Panc1 (cell line): ENCODE results near the gene CRABP1. TPM values are rescaled to one million over a fixed set of nuclear protein-coding genes. Genes with fewer than 3 reads are reported as not detected.

Experiments
- ATAC-seq: fragments of 200-7000 bp; cut with Tn5 transposase; 2 replicates; pipeline ENCODE4 v1.9.1; 2020; ENCODE audit warnings: mild to moderate bottlenecking, moderate library complexity
- BruUV-seq: library from RNA; stranded (reverse); fragments of 400-500 nt; replicated peaks from 2 replicates; lab custom pipeline; 2021; lab: Mats Ljungman, UMichigan
- CTCF ChIA-PET: fragments of 300-600 bp; sonication (Branson Sonifier 250); formaldehyde crosslinking; loops from one replicate; lab custom pipeline; 2022; ENCODE audit warnings: antibody characterized with exemption; lab: Charles Lee
- POLR2A ChIA-PET: fragments of 300-600 bp; sonication (Branson Sonifier 250); formaldehyde crosslinking; loops from one replicate; lab custom pipeline; 2022; ENCODE audit warnings: antibody characterized with exemption; lab: Charles Lee
- DNase-seq: peaks from one replicate; pipeline ENCODE4 v3.0.0-alpha.2; 2010; ENCODE audit warnings: low read depth, low spot score
- H3K27ac ChIP-seq: 2 replicates; pipeline ENCODE4 v1.5.1; 2011; ENCODE audit warnings: mild to moderate bottlenecking, low read length, inconsistent platforms
- H3K27me3 ChIP-seq: fragments of 200-500 bp; sonication (Bioruptor generic); 2 replicates; pipeline ENCODE4 v1.6.0; 2014; ENCODE audit warnings: low read length, inconsistent platforms; ENCODE audit not compliant: control insufficient read depth, insufficient read depth
- H3K36me3 ChIP-seq: fragments of 200-500 bp; sonication (Bioruptor generic); 2 replicates; pipeline ENCODE4 v1.5.1; 2014; ENCODE audit warnings: inconsistent platforms, mild to moderate bottlenecking, low read length, moderate library complexity; ENCODE audit not compliant: control insufficient read depth, insufficient read depth
- H3K4me1 ChIP-seq: 2 replicates; pipeline ENCODE4 v1.5.1; 2011; ENCODE audit warnings: inconsistent platforms, mild to moderate bottlenecking, low read length, moderate library complexity; ENCODE audit not compliant: control insufficient read depth, insufficient read depth
- H3K4me3 ChIP-seq, 2 experiments: 2 replicates each; pipeline ENCODE4 v1.5.1; 2011 to 2012; ENCODE audit warnings: low read depth in 2 of 2, low read length in 2 of 2, mild to moderate bottlenecking in 2 of 2, inconsistent platforms in 1 of 2, moderate library complexity in 1 of 2
- H3K9me3 ChIP-seq: fragments of 200-500 bp; sonication (Bioruptor generic); 2 replicates; pipeline ENCODE4 v1.5.1; 2014; ENCODE audit warnings: low read depth, mild to moderate bottlenecking, inconsistent platforms, low read length, moderate library complexity; ENCODE audit not compliant: control insufficient read depth, insufficient read depth
- CTCF ChIP-seq: fragments of 450-650 bp; IDR thresholded peaks from 2 replicates; pipeline ENCODE4 v1.5.1; 2017; ENCODE audit warnings: mild to moderate bottlenecking
- POLR2AphosphoS5 ChIP-seq: IDR thresholded peaks from 2 replicates; pipeline ENCODE4 v1.6.1; 2012; ENCODE audit warnings: mild to moderate bottlenecking, low read depth, low read length, moderate library complexity
- REST ChIP-seq, 2 experiments: IDR thresholded peaks; 2 replicates each; pipeline ENCODE4 v1.6.1; 2011 to 2012; ENCODE audit warnings: low read depth in 2 of 2, control low read depth in 1 of 2, low read length in 1 of 2, mild to moderate bottlenecking in 1 of 2, moderate library complexity in 1 of 2; ENCODE audit not compliant: insufficient read depth in 1 of 2
- SIN3A ChIP-seq: IDR thresholded peaks from 2 replicates; pipeline ENCODE4 v1.6.1; 2012; ENCODE audit warnings: low read depth, mild to moderate bottlenecking, low read length, moderate library complexity, borderline replicate concordance; ENCODE audit not compliant: insufficient read depth
- TCF7L2 ChIP-seq: IDR thresholded peaks from 2 replicates; pipeline ENCODE4 v1.6.1; 2011; ENCODE audit warnings: mild to moderate bottlenecking, low read depth, low read length, inconsistent platforms
- in situ Hi-C: cut with HindIII; loops from 2 replicates; pipeline ENCODE4 v1.10.0; 2016; ENCODE audit warnings: low sequenced_read_pairs, low pct_unique_long_range_greater_than_20kb
- intact Hi-C: fragments of 100-400 bp; cut with micrococcal nuclease; formaldehyde crosslinking; loops from one replicate; pipeline ENCODE4 v1.10.0; 2022; ENCODE audit not compliant: unreplicated experiment
- total RNA-seq: library from RNA; stranded (reverse); gene quantifications from one replicate; pipeline ENCODE4 v1.2.1, GENCODE V29; 2021; ENCODE audit not compliant: unreplicated experiment

Gene CRABP1
- total RNA-seq, 1 experiment from 2014 or later, result 6.7 TPM

- no peaks in the 10 kb centered on the region for H3K36me3 ChIP-seq
- no peaks in the 10 kb centered on the region for H3K27me3 ChIP-seq
- no peaks in the 10 kb centered on the region for H3K9me3 ChIP-seq
- no peak overlapping the region for H3K4me3 ChIP-seq
- H3K27ac ChIP-seq, result no peak overlapping the region
- intact Hi-C loops, result no loop called here
- ChIA-PET POLR2A (no interaction called here), CTCF (no interaction called here)
- ATAC-seq (no peak), DNase-seq (no peak)
- in situ Hi-C loops, result no loop called here
- no TSS peak for BruUV-seq
- no peak for TF ChIP-seq SIN3A
- no peak for TF ChIP-seq CTCF
- TF ChIP-seq TCF7L2, result no peak
- TF ChIP-seq POLR2AphosphoS5, result no peak
- TF ChIP-seq REST (IDR thresholded peaks at IDR 0.05; ENCODE audit: insufficient read depth in 1 of 2, low read depth in 2 of 2, low read length in 1 of 2), result no peak
- H3K4me1 ChIP-seq, result peaks cover 3% of the 10 kb centered on the region
Measured at GRCh38 chr15:78312957-78313356, 27.2 kb upstream of the CRABP1 start.

- BruUV-seq, result no TSS peak
- DNase-seq, result no peak
- H3K36me3 ChIP-seq, result no peaks in the 10 kb centered on the region
- no peak overlapping the region for H3K27ac ChIP-seq
- H3K27me3 ChIP-seq, result no peaks in the 10 kb centered on the region
- intact Hi-C loops (no loop called here), in situ Hi-C loops (no loop called here)
- CTCF ChIA-PET, result no interaction called here
- H3K4me3 ChIP-seq, result no peak overlapping the region
- no peaks in the 10 kb centered on the region for H3K9me3 ChIP-seq
- TF ChIP-seq TCF7L2 (no peak), POLR2AphosphoS5 (no peak), SIN3A (no peak), REST (IDR thresholded peaks at IDR 0.05; ENCODE audit: insufficient read depth in 1 of 2, low read depth in 2 of 2, low read length in 1 of 2) (no peak), CTCF (no peak)
- no peaks in the 10 kb centered on the region; the same call in 1 of the 2 replicates for H3K4me1 ChIP-seq
- no peak for ATAC-seq
- POLR2A ChIA-PET, result no interaction called here
Measured at GRCh38 chr15:78313383-78313782, 26.8 kb upstream of the CRABP1 start.
